ENCODE results near the gene ZYX. TPM values are rescaled to one million over a fixed set of nuclear protein-coding genes. Genes with fewer than 3 reads are reported as not detected.

ZYX gene
- polyA plus RNA-seq, 1 donor from 2014 or later, result 10.0 TPM

DNA sequence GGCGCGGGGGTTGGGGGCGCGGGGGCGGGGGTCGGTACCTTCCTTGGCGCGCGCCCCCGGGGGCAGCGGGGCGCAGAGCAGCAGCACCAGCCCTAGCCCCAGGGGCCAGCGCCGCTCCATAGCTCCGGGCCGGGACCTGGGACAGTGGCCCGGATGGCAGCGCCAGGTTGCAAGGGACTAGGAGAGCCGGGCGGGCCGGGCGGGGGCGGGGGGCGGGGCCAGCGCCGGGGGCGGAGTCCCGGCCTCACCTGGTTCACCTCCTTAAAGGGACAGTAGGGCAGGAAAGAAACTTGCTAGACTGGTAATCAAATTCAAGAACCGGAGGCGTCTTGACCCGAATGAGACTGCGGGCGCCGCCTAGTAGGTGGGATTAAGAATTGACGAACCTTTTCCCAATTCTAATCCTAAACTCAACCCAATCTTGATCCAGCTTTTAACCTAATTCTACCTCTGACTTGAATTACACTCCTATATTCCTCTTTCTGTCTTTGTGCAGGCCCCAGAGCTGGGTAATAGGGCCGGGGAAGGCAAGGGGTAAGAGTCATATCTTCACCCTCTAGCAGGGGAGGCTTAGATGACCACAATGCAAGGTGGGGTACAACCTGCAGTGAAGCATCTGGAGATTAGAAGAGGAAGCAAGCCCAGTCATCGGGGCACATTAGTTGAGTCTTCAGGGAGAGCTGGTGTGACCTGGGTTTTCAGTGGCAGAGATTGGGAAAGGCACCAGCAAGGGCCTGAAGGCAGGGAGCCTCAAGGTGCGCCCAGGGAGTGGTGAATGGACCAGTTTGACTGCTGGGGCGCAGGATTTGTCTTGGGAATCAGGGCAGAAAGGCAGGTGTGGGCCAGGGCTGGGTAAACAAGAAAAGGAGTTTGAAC, 27.8 kb downstream of the ZYX start, which contains the start of gene EPHA1:
Gene EPHA1 (minus strand): TSS at position 171 of the 876 bp plus-strand sequence. CDS start 51 bp downstream, at position 120.
- Histone ChIP-seq H3K79me2 (replicated peaks; ENCODE audit: insufficient read depth, low read length) (no peaks in the 10 kb centered on the region), H4K20me1 (ENCODE audit: insufficient read depth) (no peaks in the 10 kb centered on the region), H3K4me2 (ENCODE audit: low read length) (no peak within 1 kb of the TSS), H3K36me3 (ENCODE audit: insufficient read depth, low read length) (no peaks in the 10 kb centered on the region), H3K4me3 (ENCODE audit: low read length) (peak within 1 kb of the TSS; percentile 24), H3K9me3 (ENCODE audit: low read length) (no peaks in the 10 kb centered on the region), H3K27me3 (ENCODE audit: insufficient read depth, low read depth, low read length) (peaks cover 8% of the 10 kb centered on the region), H3F3A (ENCODE audit: insufficient read depth, low read length, poor library complexity, severe bottlenecking) (no peaks in the 10 kb centered on the region), H3K27ac (ENCODE audit: low read length) (no peak within 1 kb of the TSS), H3K9me2 (ENCODE audit: insufficient read depth, low read length) (no peaks in the 10 kb centered on the region), H3K9ac (ENCODE audit: low read length) (no peak within 1 kb of the TSS), H2AFZ (ENCODE audit: low read depth, low read length) (no peak within 1 kb of the TSS)
- TF ChIP-seq CTCF (IDR thresholded peaks at IDR 0.05; ENCODE audit: poor library complexity, severe bottlenecking), result no peak
- no peak for TF ChIP-seq SMC3 (conservative IDR thresholded peaks at IDR 0.05; ENCODE audit: poor library complexity)
- no peak for TF ChIP-seq REST (IDR thresholded peaks at IDR 0.05; ENCODE audit: borderline replicate concordance)
- no peak for TF ChIP-seq TAF1 (IDR thresholded peaks at IDR 0.05; ENCODE audit: low read depth)
- TF ChIP-seq MXI1 (conservative IDR thresholded peaks at IDR 0.05; ENCODE audit: poor library complexity, severe bottlenecking), result no peak
- no peak for TF ChIP-seq POLR2AphosphoS5 (IDR thresholded peaks at IDR 0.05)
- TF ChIP-seq EZH2 (IDR thresholded peaks at IDR 0.05; ENCODE audit: borderline replicate concordance, insufficient read depth, low read length, poor library complexity, severe bottlenecking), result no peak
- no peak for TF ChIP-seq EP300 (conservative IDR thresholded peaks at IDR 0.05; ENCODE audit: poor library complexity, severe bottlenecking)
- TF ChIP-seq RAD21 (conservative IDR thresholded peaks at IDR 0.05), result no peak

DNA sequence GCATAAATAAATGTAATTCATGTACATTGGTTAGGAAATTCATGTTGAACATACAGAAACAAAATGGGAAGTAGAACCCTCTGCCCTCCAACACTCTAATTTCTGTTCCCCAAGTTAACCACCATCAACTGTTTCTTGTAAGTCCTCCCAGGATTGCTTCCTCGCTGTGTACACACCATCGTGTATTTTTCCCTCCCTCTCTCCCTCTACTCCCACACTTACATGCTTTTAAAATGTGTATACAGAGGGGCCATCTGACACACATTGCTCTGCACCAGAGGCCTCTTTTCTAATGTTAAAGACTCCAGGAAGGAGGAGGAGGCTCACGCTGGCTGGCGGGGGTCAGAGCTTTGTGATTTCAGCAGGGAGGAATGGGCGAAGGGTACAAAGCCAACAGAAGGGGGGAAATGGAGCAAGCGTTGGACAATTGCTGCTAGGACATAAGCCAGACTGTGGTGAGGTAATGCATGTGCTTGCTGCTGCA, 29.4 kb downstream of the ZYX start:
- no peak overlapping the region for H3K9ac ChIP-seq (ENCODE audit: low read length)
- H3K79me2 ChIP-seq (replicated peaks; ENCODE audit: insufficient read depth, low read length), result no peaks in the 10 kb centered on the region
- no peak overlapping the region for H3K27ac ChIP-seq (ENCODE audit: low read length)
- H3K4me3 ChIP-seq (ENCODE audit: low read length), result no peak overlapping the region
- H3K27me3 ChIP-seq (ENCODE audit: insufficient read depth, low read depth, low read length), result peaks cover 8% of the 10 kb centered on the region
- no peaks in the 10 kb centered on the region for H3K9me3 ChIP-seq (ENCODE audit: low read length)
- H4K20me1 ChIP-seq (ENCODE audit: insufficient read depth), result no peaks in the 10 kb centered on the region
- H3K4me2 ChIP-seq (ENCODE audit: low read length), result no peak overlapping the region
- no peaks in the 10 kb centered on the region for H3F3A ChIP-seq (ENCODE audit: insufficient read depth, low read length, poor library complexity, severe bottlenecking)
- no peaks in the 10 kb centered on the region for H3K9me2 ChIP-seq (ENCODE audit: insufficient read depth, low read length)
- no peak overlapping the region for H2AFZ ChIP-seq (ENCODE audit: low read depth, low read length)
- no peak for TF ChIP-seq TAF1 (IDR thresholded peaks at IDR 0.05; ENCODE audit: low read depth)
- TF ChIP-seq REST (IDR thresholded peaks at IDR 0.05; ENCODE audit: borderline replicate concordance), result no peak
- no peak for TF ChIP-seq CTCF (IDR thresholded peaks at IDR 0.05; ENCODE audit: poor library complexity, severe bottlenecking)
- TF ChIP-seq RAD21 (conservative IDR thresholded peaks at IDR 0.05), result no peak
- TF ChIP-seq SMC3 (conservative IDR thresholded peaks at IDR 0.05; ENCODE audit: poor library complexity), result no peak
- no peaks in the 10 kb centered on the region for H3K36me3 ChIP-seq (ENCODE audit: insufficient read depth, low read length)
